Endothelial cell (in vitro differentiated cells): ENCODE measurements around the gene IGSF1. TPM values are rescaled to one million over a fixed set of nuclear protein-coding genes. Genes with fewer than 3 reads are reported as not detected.

ENCODE experiments used
- DNase-seq: peaks from one replicate; pipeline ENCODE4 v3.0.0; 2021; ENCODE audit warnings: low spot score
- H3K27ac Mint-ChIP-seq: one replicate; pipeline ENCODE4 v1.8.0; 2021; ENCODE audit warnings: mixed read lengths, inconsistent platforms; ENCODE audit not compliant: unreplicated experiment
- H3K27me3 Mint-ChIP-seq: one replicate; pipeline ENCODE4 v1.8.0; 2021; ENCODE audit warnings: mild to moderate bottlenecking, moderate library complexity, mixed read lengths, inconsistent platforms; ENCODE audit not compliant: unreplicated experiment
- H3K36me3 Mint-ChIP-seq: one replicate; pipeline ENCODE4 v1.8.0; 2021; ENCODE audit warnings: mild to moderate bottlenecking, low read depth, mixed read lengths, inconsistent platforms; ENCODE audit not compliant: unreplicated experiment
- H3K4me1 Mint-ChIP-seq: one replicate; pipeline ENCODE4 v1.8.0; 2021; ENCODE audit warnings: mild to moderate bottlenecking, mixed read lengths, inconsistent platforms; ENCODE audit not compliant: unreplicated experiment
- H3K4me3 Mint-ChIP-seq: one replicate; pipeline ENCODE4 v1.8.0; 2021; ENCODE audit warnings: mild to moderate bottlenecking, mixed read lengths, inconsistent platforms; ENCODE audit not compliant: unreplicated experiment
- H3K9me3 Mint-ChIP-seq: one replicate; pipeline ENCODE4 v1.8.0; 2021; ENCODE audit warnings: mixed read lengths, inconsistent platforms; ENCODE audit not compliant: unreplicated experiment
- CTCF ChIP-seq: fragments of 200-600 bp; sonication (generic); IDR thresholded peaks from one replicate; pipeline ENCODE4 v1.5.0; 2021; ENCODE audit warnings: antibody characterized with exemption; ENCODE audit not compliant: unreplicated experiment
- total RNA-seq: library from RNA; stranded (reverse); fragmentation: NEBNext Ultra II Directional; extraction: Animal tissue kit (Norgen Biotek cat#: 25700); gene quantifications from one replicate; pipeline ENCODE4 v1.2.1, GENCODE V29; 2021; ENCODE audit not compliant: unreplicated experiment

IGSF1 gene
- total RNA-seq, 1 donor from 2014 or later = 1.1 TPM

GRCh38 chrX:131317326-131317725 is 28.2 kb upstream of the IGSF1 start:
- no peak for DNase-seq
- no peaks in the 10 kb centered on the region for H3K4me1 Mint-ChIP-seq
- H3K36me3 Mint-ChIP-seq = no peaks in the 10 kb centered on the region
- no peak for TF ChIP-seq CTCF
- peaks cover 3% of the 10 kb centered on the region for H3K27me3 Mint-ChIP-seq
- no peaks in the 10 kb centered on the region for H3K9me3 Mint-ChIP-seq
- H3K27ac Mint-ChIP-seq = no peak overlapping the region
- no peak overlapping the region for H3K4me3 Mint-ChIP-seq

GRCh38 chrX:131316260-131316659 is 27.2 kb upstream of the IGSF1 start:
- H3K36me3 Mint-ChIP-seq = no peaks in the 10 kb centered on the region
- H3K27ac Mint-ChIP-seq = no peak overlapping the region
- H3K4me3 Mint-ChIP-seq = no peak overlapping the region
- H3K27me3 Mint-ChIP-seq = peaks cover 3% of the 10 kb centered on the region
- no peaks in the 10 kb centered on the region for H3K4me1 Mint-ChIP-seq
- no peak for TF ChIP-seq CTCF
- DNase-seq = no peak
- H3K9me3 Mint-ChIP-seq = no peaks in the 10 kb centered on the region

GRCh38 chrX:131308980-131309379 is 19.9 kb upstream of the IGSF1 start:
- Mint-ChIP-seq H3K9me3 (no peaks in the 10 kb centered on the region), H3K27ac (no peak overlapping the region), H3K27me3 (no peaks in the 10 kb centered on the region), H3K4me3 (no peak overlapping the region), H3K4me1 (no peaks in the 10 kb centered on the region), H3K36me3 (no peaks in the 10 kb centered on the region)
- TF ChIP-seq CTCF = no peak
- no peak for DNase-seq

GRCh38 chrX:131306601-131307000 is 17.5 kb upstream of the IGSF1 start:
- no peak overlapping the region for H3K4me3 Mint-ChIP-seq
- H3K9me3 Mint-ChIP-seq = no peaks in the 10 kb centered on the region
- DNase-seq = no peak
- H3K27ac Mint-ChIP-seq = no peak overlapping the region
- no peaks in the 10 kb centered on the region for H3K4me1 Mint-ChIP-seq
- no peaks in the 10 kb centered on the region for H3K27me3 Mint-ChIP-seq
- no peaks in the 10 kb centered on the region for H3K36me3 Mint-ChIP-seq
- no peak for TF ChIP-seq CTCF

- TF ChIP-seq CTCF = no peak
- H3K4me3 Mint-ChIP-seq = no peak overlapping the region
- no peak for DNase-seq
- H3K4me1 Mint-ChIP-seq = no peaks in the 10 kb centered on the region
- H3K9me3 Mint-ChIP-seq = no peaks in the 10 kb centered on the region
- no peaks in the 10 kb centered on the region for H3K36me3 Mint-ChIP-seq
- H3K27me3 Mint-ChIP-seq = no peaks in the 10 kb centered on the region
- H3K27ac Mint-ChIP-seq = no peak overlapping the region
Observed at GRCh38 chrX:131305926-131306325, 16.8 kb upstream of the IGSF1 start.
